Neural cell (in vitro differentiated cells): Measurements from ENCODE around the gene PUS10.

Experiments
- EP300 ChIP-seq: fragments of 450-650 bp; conservative IDR thresholded peaks from 2 replicates; pipeline ENCODE4 v1.6.1; 2014; ENCODE audit warnings: antibody characterized with exemption, mild to moderate bottlenecking, moderate library complexity; ENCODE audit not compliant: poor library complexity, severe bottlenecking
- EZH2 ChIP-seq: fragments of 200-600, 300-800 bp; shearing (Covaris generic), sonication (generic); IDR thresholded peaks from 2 replicates; pipeline ENCODE4 v1.6.1; 2014; ENCODE audit warnings: antibody characterized with exemption, low read length, borderline replicate concordance, mild to moderate bottlenecking; ENCODE audit not compliant: insufficient read depth, poor library complexity, severe bottlenecking
- POLR2AphosphoS5 ChIP-seq: IDR thresholded peaks from 2 replicates; pipeline ENCODE4 v1.6.1; 2012
- SMC3 ChIP-seq: fragments of 450-650 bp; conservative IDR thresholded peaks from 2 replicates; pipeline ENCODE4 v1.6.1; 2014; ENCODE audit warnings: antibody characterized with exemption, mild to moderate bottlenecking, moderate library complexity; ENCODE audit not compliant: poor library complexity
- TAF1 ChIP-seq: IDR thresholded peaks from 2 replicates; pipeline ENCODE4 v1.6.1; 2012; ENCODE audit warnings: low read depth
- TF ChIP-seq, protein P1 (sequence below): fragments of 450-650 bp; IDR thresholded peaks from 2 replicates; pipeline ENCODE4 v1.5.1; 2014; ENCODE audit warnings: antibody characterized with exemption, mild to moderate bottlenecking, moderate library complexity; ENCODE audit not compliant: poor library complexity, severe bottlenecking
- TF ChIP-seq, protein P2 (sequence below): IDR thresholded peaks from 2 replicates; pipeline ENCODE4 v1.6.1; 2012; ENCODE audit warnings: borderline replicate concordance

GRCh38 chr2:60948926-60949579 is 69.0 kb downstream of the PUS10 start:
- TF ChIP-seq SMC3: no peak
- TF ChIP-seq, protein P1, sequence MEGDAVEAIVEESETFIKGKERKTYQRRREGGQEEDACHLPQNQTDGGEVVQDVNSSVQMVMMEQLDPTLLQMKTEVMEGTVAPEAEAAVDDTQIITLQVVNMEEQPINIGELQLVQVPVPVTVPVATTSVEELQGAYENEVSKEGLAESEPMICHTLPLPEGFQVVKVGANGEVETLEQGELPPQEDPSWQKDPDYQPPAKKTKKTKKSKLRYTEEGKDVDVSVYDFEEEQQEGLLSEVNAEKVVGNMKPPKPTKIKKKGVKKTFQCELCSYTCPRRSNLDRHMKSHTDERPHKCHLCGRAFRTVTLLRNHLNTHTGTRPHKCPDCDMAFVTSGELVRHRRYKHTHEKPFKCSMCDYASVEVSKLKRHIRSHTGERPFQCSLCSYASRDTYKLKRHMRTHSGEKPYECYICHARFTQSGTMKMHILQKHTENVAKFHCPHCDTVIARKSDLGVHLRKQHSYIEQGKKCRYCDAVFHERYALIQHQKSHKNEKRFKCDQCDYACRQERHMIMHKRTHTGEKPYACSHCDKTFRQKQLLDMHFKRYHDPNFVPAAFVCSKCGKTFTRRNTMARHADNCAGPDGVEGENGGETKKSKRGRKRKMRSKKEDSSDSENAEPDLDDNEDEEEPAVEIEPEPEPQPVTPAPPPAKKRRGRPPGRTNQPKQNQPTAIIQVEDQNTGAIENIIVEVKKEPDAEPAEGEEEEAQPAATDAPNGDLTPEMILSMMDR: no peak
- TF ChIP-seq EZH2: no peak
- no peak for TF ChIP-seq EP300
- no peak for TF ChIP-seq POLR2AphosphoS5
- TF ChIP-seq, protein P2, sequence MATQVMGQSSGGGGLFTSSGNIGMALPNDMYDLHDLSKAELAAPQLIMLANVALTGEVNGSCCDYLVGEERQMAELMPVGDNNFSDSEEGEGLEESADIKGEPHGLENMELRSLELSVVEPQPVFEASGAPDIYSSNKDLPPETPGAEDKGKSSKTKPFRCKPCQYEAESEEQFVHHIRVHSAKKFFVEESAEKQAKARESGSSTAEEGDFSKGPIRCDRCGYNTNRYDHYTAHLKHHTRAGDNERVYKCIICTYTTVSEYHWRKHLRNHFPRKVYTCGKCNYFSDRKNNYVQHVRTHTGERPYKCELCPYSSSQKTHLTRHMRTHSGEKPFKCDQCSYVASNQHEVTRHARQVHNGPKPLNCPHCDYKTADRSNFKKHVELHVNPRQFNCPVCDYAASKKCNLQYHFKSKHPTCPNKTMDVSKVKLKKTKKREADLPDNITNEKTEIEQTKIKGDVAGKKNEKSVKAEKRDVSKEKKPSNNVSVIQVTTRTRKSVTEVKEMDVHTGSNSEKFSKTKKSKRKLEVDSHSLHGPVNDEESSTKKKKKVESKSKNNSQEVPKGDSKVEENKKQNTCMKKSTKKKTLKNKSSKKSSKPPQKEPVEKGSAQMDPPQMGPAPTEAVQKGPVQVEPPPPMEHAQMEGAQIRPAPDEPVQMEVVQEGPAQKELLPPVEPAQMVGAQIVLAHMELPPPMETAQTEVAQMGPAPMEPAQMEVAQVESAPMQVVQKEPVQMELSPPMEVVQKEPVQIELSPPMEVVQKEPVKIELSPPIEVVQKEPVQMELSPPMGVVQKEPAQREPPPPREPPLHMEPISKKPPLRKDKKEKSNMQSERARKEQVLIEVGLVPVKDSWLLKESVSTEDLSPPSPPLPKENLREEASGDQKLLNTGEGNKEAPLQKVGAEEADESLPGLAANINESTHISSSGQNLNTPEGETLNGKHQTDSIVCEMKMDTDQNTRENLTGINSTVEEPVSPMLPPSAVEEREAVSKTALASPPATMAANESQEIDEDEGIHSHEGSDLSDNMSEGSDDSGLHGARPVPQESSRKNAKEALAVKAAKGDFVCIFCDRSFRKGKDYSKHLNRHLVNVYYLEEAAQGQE: no peak
- TF ChIP-seq TAF1: no peak
